ENCODE results near the gene KCNQ1OT1. TPM values are rescaled to one million over a fixed set of nuclear protein-coding genes. Genes with fewer than 3 reads are reported as not detected.

Gene KCNQ1OT1
- total RNA-seq, 1 donor from 2014 or later: 1.6 TPM

GRCh38 chr11:2668876-2669275 is 30.9 kb downstream of the KCNQ1OT1 start:
- no peak for ATAC-seq

GRCh38 chr11:2667940-2668339 is 31.9 kb downstream of the KCNQ1OT1 start:
- TF ChIP-seq CTCF (IDR thresholded peaks at IDR 0.05): no peak
- DNase-seq (no peak), ATAC-seq (no peak)
- Histone ChIP-seq H3K27me3 (ENCODE audit: low read depth) (no peaks in the 10 kb centered on the region), H3K9me3 (no peaks in the 10 kb centered on the region), H3K36me3 (peaks cover 4% of the 10 kb centered on the region), H3K4me1 (no peaks in the 10 kb centered on the region), H3K27ac (no peak overlapping the region), H3K4me3 (no peak overlapping the region)
- intact Hi-C loops (cut with DNase I): no loop called here

More at GRCh38 chr11:2668876-2669275, 30.9 kb downstream of the KCNQ1OT1 start:
- no peak for DNase-seq
- intact Hi-C loops (cut with DNase I): no loop called here
- Histone ChIP-seq H3K4me3 (no peak overlapping the region), H3K4me1 (no peaks in the 10 kb centered on the region), H3K9me3 (no peaks in the 10 kb centered on the region), H3K36me3 (no peaks in the 10 kb centered on the region), H3K27me3 (ENCODE audit: low read depth) (no peaks in the 10 kb centered on the region), H3K27ac (no peak overlapping the region)
- TF ChIP-seq CTCF (IDR thresholded peaks at IDR 0.05): no peak

- Histone ChIP-seq H3K9me3 (no peaks in the 10 kb centered on the region), H3K36me3 (peaks cover 14% of the 10 kb centered on the region), H3K27ac (no peak overlapping the region), H3K4me1 (no peaks in the 10 kb centered on the region), H3K4me3 (no peak overlapping the region), H3K27me3 (ENCODE audit: low read depth) (no peaks in the 10 kb centered on the region)
- intact Hi-C loops (cut with DNase I): no loop called here
- ATAC-seq: no peak
- no peak for TF ChIP-seq CTCF (IDR thresholded peaks at IDR 0.05)
- no peak for DNase-seq
Measured at GRCh38 chr11:2666828-2667570, 32.8 kb downstream of the KCNQ1OT1 start.

DNA sequence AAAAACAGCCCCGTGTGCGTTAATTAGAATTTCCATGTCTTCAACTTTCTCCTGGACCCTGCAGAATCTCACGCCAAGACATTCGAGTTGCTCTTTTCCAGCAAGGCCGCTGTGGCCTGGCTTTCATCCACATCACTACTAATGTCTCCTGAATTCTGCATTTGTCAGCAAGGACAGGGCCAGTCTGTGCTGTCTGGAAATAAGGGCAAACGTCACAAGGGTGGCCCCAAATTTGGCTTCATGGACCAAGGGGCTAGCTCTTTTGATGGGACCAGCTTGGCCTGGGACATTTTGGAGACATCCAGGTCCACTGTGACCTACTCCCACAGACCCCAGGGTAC is 33.4 kb downstream of the KCNQ1OT1 start:
- no peak overlapping the region for H3K27ac ChIP-seq
- peaks cover 14% of the 10 kb centered on the region for H3K36me3 ChIP-seq
- TF ChIP-seq CTCF (IDR thresholded peaks at IDR 0.05): no peak
- H3K4me1 ChIP-seq: no peaks in the 10 kb centered on the region
- intact Hi-C loops (cut with DNase I): no loop called here
- no peak overlapping the region for H3K4me3 ChIP-seq
- H3K27me3 ChIP-seq (ENCODE audit: low read depth): no peaks in the 10 kb centered on the region
- DNase-seq: no peak
- no peaks in the 10 kb centered on the region for H3K9me3 ChIP-seq
- ATAC-seq: no peak

DNA sequence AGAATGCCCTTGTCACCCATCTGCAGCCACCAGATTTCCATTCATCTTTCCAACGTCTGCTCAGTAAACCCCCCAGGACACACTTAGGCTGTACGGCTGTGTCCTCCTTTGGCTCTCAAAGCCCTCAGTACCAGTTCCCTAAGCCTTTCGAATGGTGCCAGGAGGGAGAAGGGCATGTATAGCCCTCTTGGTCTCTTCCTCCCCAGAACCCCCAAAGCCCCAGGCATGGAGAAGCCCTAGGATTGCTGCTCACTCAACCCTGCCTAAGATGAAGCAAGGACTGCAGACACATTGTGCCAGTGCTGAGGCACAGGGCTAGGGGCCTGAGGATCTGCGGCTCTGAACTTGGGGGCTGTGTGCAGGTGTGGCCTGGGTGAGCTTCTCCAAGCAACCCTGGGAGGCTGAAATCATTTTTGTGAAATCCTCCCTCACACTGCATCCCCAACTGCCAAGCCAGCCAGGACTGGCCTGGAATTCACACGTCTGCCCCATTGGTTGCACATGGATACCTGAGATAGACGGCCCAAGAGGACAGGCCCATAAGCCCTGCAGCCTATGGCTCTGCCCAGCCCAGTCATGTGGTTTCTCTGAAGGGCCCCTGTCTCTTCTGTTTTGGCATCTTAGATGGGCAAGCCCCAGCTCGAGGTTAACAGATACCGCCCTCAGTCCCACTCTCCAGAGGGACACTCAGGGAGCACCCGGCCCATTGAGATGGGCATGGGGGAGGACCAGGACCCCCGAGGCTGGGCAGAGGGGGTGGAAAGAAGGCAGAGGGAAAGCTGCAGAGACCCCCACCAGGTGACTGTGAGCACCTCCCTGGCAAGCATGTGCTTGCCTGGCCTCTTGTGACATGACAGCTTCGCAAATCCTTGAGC is 34.0 kb downstream of the KCNQ1OT1 start:
- Histone ChIP-seq H3K27ac (no peak overlapping the region), H3K9me3 (peaks cover 4% of the 10 kb centered on the region), H3K36me3 (peaks cover 14% of the 10 kb centered on the region), H3K4me1 (no peaks in the 10 kb centered on the region), H3K27me3 (ENCODE audit: low read depth) (no peaks in the 10 kb centered on the region), H3K4me3 (no peak overlapping the region)
- DNase-seq (no peak), ATAC-seq (no peak)
- no peak for TF ChIP-seq CTCF (IDR thresholded peaks at IDR 0.05)
- intact Hi-C loops (cut with DNase I): no loop called here
